ENCODE data around the gene MUSTN1. TPM values are rescaled to one million over a fixed set of nuclear protein-coding genes. Genes with fewer than 3 reads are reported as not detected.

Gene MUSTN1
- total RNA-seq, 2 experiments from 2014 or later, result 0.28 to 1.7 TPM

DNA sequence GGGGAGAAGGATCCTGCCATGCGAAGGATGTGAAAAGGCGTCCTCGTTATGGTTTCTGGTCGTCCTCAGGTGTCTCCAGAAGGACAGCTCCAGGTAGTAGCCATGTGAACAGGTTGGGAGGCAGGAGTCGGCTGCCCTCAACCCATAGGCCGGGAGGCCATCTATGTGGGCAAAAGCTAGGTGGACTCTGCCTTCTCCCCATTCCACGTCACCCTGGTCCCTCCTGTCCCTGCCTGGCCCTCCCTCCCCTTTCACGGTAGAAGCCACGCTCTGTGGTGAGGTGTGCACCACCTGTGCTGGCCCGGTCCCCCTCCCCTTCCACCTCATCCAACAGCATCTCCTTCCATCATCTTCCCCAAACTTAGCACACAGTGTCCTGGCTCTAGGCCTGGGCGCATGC is 23.9 kb downstream of the MUSTN1 start:
- intact Hi-C loops (cut with micrococcal nuclease; ENCODE audit: unreplicated experiment), result no loop called here
- H3K9me2 ChIP-seq (ENCODE audit: insufficient read depth, low read length), result no peaks in the 10 kb centered on the region
- H4K20me1 ChIP-seq (ENCODE audit: insufficient read depth, low read length), result no peaks in the 10 kb centered on the region
- H3K4me2 ChIP-seq (ENCODE audit: low read length), result no peak overlapping the region
- POLR2A ChIA-PET, result no interaction called here
- H2AFZ ChIP-seq (ENCODE audit: low read length), result no peak overlapping the region
- no peaks in the 10 kb centered on the region for H3K4me1 ChIP-seq (ENCODE audit: insufficient read depth, low read length, poor library complexity, severe bottlenecking)
- H3K4me3 ChIP-seq (ENCODE audit: low read depth, low read length, poor library complexity, severe bottlenecking), result no peak overlapping the region
- no peak for TF ChIP-seq CTCF (conservative IDR thresholded peaks at IDR 0.05; ENCODE audit: low read length)
- no TSS peak for BruUV-seq (replicated peaks)
- H3K9me3 ChIP-seq (ENCODE audit: low read length), result no peaks in the 10 kb centered on the region
- DNase-seq (ENCODE audit: low spot score), result no peak
- no peaks in the 10 kb centered on the region for H3K36me3 ChIP-seq (ENCODE audit: insufficient read depth, low read length)
- H3K79me2 ChIP-seq (ENCODE audit: insufficient read depth, low read depth, low read length), result no peaks in the 10 kb centered on the region
- CTCF ChIA-PET (ENCODE audit: unreplicated experiment), result no interaction called here
- H3K27ac ChIP-seq (ENCODE audit: low read depth, low read length, poor library complexity, severe bottlenecking), result no peak overlapping the region

DNA sequence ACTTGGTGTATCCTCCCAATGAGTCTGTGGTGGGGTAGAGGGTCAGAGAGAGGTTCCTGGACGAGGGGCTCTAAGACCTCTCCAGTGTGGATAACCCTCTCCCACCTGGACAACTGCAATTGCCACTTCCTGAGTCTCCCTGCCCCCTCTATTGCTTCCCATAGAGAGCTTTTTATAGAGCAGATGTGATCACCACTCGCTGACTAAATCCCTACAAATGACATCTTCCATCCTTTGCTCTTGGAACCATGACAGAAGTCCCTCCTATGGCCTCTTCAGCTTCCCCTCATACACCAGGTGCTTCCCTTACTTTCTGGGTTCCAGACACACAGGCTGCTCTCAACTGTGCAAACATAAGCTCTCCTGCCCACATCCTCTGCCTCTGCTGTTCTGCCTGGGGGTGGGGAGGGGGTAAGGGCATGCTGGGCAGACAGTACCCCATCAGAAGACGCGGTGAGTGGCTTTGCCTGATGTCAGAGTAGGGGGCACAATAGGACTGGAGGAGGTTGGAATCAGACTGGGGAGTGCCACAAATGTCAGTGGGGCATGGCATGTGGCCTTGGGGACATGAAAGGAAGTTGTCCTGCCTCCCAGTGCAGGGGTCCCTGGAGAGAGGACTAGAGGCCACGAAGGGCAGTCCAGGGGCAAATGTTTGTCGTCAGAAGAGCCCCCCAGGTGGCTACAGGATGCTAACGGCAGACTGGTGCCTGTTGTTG is 25.0 kb downstream of the MUSTN1 start:
- ChIA-PET POLR2A (no interaction called here), CTCF (ENCODE audit: unreplicated experiment) (no interaction called here)
- H3K79me2 ChIP-seq (ENCODE audit: insufficient read depth, low read depth, low read length), result no peaks in the 10 kb centered on the region
- intact Hi-C loops (cut with micrococcal nuclease; ENCODE audit: unreplicated experiment), result no loop called here
- H3K9me3 ChIP-seq (ENCODE audit: low read length), result no peaks in the 10 kb centered on the region
- no peak overlapping the region for H3K27ac ChIP-seq (ENCODE audit: low read depth, low read length, poor library complexity, severe bottlenecking)
- H3K36me3 ChIP-seq (ENCODE audit: insufficient read depth, low read length), result no peaks in the 10 kb centered on the region
- H3K4me3 ChIP-seq (ENCODE audit: low read depth, low read length, poor library complexity, severe bottlenecking), result no peak overlapping the region
- H2AFZ ChIP-seq (ENCODE audit: low read length), result no peak overlapping the region
- no TSS peak for BruUV-seq (replicated peaks)
- no peaks in the 10 kb centered on the region for H4K20me1 ChIP-seq (ENCODE audit: insufficient read depth, low read length)
- H3K4me2 ChIP-seq (ENCODE audit: low read length), result no peak overlapping the region
- no peaks in the 10 kb centered on the region for H3K9me2 ChIP-seq (ENCODE audit: insufficient read depth, low read length)
- DNase-seq (ENCODE audit: low spot score), result no peak
- TF ChIP-seq CTCF (conservative IDR thresholded peaks at IDR 0.05; ENCODE audit: low read length), result no peak
- no peak for TF ChIP-seq EZH2phosphoT487 (IDR thresholded peaks at IDR 0.05; ENCODE audit: borderline replicate concordance, low read depth, low read length)
- H3K4me1 ChIP-seq (ENCODE audit: insufficient read depth, low read length, poor library complexity, severe bottlenecking), result no peaks in the 10 kb centered on the region

- Histone ChIP-seq H3K9me2 (ENCODE audit: insufficient read depth, low read length) (no peaks in the 10 kb centered on the region), H3K4me1 (ENCODE audit: insufficient read depth, low read length, poor library complexity, severe bottlenecking) (no peaks in the 10 kb centered on the region), H3K36me3 (ENCODE audit: insufficient read depth, low read length) (no peaks in the 10 kb centered on the region), H3K27ac (ENCODE audit: low read depth, low read length, poor library complexity, severe bottlenecking) (no peak overlapping the region), H3K4me2 (ENCODE audit: low read length) (no peak overlapping the region), H3K79me2 (ENCODE audit: insufficient read depth, low read depth, low read length) (no peaks in the 10 kb centered on the region), H2AFZ (ENCODE audit: low read length) (no peak overlapping the region), H3K9me3 (ENCODE audit: low read length) (no peaks in the 10 kb centered on the region), H3K4me3 (ENCODE audit: low read depth, low read length, poor library complexity, severe bottlenecking) (no peak overlapping the region), H4K20me1 (ENCODE audit: insufficient read depth, low read length) (no peaks in the 10 kb centered on the region)
- TF ChIP-seq CTCF (conservative IDR thresholded peaks at IDR 0.05; ENCODE audit: low read length), result no peak
- TF ChIP-seq EZH2phosphoT487 (IDR thresholded peaks at IDR 0.05; ENCODE audit: borderline replicate concordance, low read depth, low read length), result no peak
- POLR2A ChIA-PET, result interaction anchor here (0.5 kb wide), 1 partner anchor 487 kb away, joined by 3 read pairs; no protein-coding TSS in a partner anchor
- no peak for DNase-seq (ENCODE audit: low spot score)
- CTCF ChIA-PET (ENCODE audit: unreplicated experiment), result no interaction called here
- intact Hi-C loops (cut with micrococcal nuclease; ENCODE audit: unreplicated experiment), result no loop called here
- no TSS peak for BruUV-seq (replicated peaks)
Measured at GRCh38 chr3:52809149-52809548, 25.7 kb downstream of the MUSTN1 start.

All from OCI-LY7 (cell line).